ENCODE data around the gene ADGRV1.

ADGRV1 gene

DNA sequence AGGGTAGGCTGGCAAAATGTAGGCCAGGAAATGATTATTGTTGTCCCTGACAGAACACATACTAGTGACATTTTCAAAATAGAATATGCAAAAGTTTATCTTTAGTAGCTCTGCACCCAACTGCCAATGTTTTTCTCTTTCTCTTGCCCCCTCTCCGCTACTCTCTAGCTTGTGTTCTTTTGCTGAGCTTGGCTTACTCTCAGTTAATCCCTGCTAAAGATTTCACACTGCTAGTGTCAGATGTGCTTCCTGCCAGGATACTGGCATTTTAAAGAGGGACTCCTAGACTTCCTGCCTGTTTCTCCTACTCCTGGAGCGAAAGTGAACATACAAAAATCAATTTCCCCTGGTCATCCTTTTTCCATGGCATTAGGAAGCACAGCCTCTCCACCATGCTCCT lies 564.1 kb downstream of the ADGRV1 start:
- no peak for DNase-seq

GRCh38 chr5:91123291-91123690 lies 564.7 kb downstream of the ADGRV1 start:
- no peak for DNase-seq

DNA sequence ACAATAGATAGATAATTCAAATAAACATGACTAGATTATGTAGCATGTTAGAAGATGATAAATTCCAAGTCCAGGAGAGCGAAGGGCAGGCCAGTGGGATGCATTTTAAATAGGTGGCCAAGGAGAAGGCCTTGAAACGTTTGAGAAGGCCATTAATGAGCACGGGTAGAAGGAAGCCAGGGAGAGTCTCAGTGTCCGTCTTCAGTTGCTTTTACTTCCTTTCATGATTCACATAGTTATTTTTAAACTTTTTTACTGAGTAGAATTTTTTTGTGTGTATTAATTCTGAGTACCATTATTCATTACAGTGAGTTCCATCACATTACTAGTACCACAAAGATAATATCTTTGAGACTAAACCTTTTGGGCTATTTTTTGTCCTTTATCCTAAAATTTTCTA lies 565.3 kb downstream of the ADGRV1 start:
- no peak for DNase-seq

GRCh38 chr5:91125916-91126315 lies 567.3 kb downstream of the ADGRV1 start:
- DNase-seq: no peak

DNA sequence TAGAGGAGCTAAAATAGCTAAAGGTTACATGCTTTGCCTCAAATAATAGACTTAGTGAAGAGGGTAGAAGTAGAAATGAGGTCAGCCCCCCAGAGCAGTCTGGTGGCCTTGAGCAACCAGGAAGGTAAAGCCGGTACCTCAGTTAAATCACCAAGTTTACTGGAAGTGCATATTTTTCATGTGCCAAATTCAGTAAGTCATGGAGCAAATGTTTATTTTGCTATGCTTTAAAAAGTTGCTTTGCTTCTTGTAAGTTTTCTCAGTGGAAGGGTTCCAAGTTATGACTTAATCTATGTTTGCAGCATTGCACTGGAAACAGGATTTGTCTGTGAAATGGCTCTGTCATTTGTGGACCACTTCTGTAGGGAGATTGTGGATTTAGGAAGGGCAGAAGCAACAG lies 567.9 kb downstream of the ADGRV1 start:
- no peak for DNase-seq

GRCh38 chr5:91126888-91127287 lies 568.3 kb downstream of the ADGRV1 start:
- DNase-seq: no peak

DNA sequence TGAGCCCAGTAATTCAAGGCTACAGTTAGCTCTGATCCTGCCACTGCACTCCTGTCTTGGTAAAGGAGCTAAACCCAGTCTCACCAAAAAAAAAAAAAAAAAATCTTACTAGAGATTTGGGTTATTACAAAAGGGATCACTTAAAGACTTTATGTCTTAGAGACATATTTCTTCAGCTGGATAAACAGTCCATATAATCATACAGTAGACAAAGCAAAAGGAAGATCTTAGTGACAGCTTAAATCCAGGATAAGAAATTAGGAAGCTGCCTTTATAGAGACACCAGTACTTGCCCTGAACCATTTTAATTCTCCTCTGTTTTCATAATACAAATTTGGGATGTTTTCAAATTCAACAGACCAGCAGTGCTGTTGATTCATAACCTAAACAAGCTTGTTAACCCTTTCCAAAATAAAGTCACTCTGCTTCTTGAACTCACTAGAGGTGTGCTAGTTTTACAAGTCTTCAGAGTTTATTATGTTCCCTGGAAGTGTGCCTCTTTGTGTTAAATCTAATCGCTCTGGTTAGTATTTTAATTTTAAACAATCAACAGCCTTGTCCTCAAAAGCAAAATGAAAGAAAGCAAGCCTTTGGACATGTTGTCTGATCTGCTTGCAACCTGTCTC lies 569.0 kb downstream of the ADGRV1 start:
- no peak for DNase-seq

- no peak for DNase-seq
Measured at GRCh38 chr5:91128604-91129003, 570.0 kb downstream of the ADGRV1 start.

DNA sequence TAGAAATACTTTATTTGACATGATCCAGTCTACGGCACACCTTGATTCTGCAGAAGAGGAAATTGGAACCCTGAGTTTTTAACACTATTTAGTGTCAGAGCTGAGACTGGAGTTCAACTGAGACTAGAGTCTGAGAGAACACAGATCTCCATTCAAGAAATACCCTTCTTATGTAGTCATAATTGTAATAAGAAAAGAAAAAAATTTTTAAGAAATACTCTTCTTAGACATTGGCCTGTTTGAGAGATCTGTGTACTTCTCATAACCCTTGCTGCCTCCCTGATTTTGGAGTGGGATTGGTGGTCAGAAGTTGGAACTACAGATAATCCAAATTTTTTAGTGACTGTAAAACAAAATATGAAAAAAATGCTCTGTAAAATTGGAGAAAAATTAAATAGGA lies 571.2 kb downstream of the ADGRV1 start:
- DNase-seq: no peak

GRCh38 chr5:91130759-91131158 lies 572.2 kb downstream of the ADGRV1 start:
- DNase-seq: no peak

DNA sequence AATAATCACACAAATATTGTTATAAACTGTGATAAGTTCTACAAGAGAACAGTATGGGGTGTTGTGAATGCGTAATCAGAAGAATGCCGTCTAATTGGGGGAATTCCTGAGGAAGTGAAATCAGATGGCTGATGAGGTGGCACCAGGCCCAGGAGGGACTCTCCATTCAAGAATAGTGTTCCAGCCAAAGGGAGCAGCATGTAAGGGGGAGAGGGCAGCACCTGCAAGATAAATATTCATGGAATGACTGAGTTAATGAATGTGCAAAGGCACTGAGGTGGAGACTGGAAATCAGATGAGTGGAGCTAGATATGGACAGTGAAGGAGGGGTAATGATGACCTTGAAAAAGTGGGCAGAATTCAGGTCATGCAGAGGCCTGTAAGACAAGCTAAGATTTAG lies 574.0 kb downstream of the ADGRV1 start:
- no peak for DNase-seq

- DNase-seq: no peak
Measured at GRCh38 chr5:91133183-91133582, 574.6 kb downstream of the ADGRV1 start.

DNA sequence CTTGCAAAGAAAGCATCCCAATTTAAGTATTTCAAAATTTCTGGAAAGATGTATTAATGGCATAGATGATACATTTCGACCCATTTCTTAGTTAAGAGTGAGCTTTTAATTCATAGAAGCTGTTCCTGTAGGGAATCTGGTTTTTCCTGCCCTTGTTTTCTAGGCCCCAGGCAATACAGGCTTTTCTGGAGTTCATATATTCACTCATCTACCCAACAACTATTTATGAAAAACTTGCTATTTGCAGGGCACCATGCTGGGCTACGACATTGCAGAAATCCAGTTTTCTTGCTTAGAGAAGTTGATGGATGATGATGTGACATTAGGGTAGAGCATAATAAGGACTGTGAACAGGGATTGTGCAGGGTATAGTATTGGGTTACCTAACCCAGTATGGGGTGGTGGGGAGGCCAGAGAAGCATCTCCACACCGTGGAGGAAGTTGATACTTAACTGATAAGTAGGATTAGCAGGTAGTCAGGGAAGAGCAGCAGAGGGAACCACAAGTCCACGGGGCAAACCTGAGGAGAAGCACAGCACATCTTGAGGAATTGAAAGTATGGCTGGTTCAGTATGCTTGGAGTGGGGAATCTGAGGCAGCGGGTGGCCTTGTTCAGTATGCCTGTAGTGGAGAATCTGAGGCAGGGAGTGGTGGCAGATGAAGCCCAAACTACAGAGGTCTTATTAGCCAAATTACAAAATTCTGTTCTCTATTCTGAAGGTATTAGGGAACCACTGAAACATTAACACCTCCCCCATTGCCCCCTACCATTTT lies 577.1 kb downstream of the ADGRV1 start:
- no peak for DNase-seq

- no peak for DNase-seq
Measured at GRCh38 chr5:91136271-91136670, 577.7 kb downstream of the ADGRV1 start.

DNA sequence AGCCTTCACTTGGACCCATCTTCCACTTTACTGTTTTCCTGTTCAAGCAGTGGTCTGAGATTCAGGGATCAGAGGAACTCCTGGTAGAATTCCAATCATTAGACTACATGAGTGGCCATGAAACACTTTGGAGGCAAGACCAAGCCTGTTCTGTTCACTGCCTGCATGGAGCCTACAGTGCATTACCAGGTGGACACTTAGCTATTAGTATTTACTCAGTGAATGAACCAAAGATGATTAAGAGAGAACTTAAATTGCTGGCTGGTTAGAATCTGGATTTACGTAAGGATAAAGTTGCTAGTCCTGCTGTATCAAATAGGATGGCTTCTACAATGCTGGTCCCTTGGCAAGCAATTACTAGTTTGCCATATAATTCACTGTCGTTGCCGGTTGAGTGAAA lies 579.0 kb downstream of the ADGRV1 start:
- DNase-seq: no peak

DNA sequence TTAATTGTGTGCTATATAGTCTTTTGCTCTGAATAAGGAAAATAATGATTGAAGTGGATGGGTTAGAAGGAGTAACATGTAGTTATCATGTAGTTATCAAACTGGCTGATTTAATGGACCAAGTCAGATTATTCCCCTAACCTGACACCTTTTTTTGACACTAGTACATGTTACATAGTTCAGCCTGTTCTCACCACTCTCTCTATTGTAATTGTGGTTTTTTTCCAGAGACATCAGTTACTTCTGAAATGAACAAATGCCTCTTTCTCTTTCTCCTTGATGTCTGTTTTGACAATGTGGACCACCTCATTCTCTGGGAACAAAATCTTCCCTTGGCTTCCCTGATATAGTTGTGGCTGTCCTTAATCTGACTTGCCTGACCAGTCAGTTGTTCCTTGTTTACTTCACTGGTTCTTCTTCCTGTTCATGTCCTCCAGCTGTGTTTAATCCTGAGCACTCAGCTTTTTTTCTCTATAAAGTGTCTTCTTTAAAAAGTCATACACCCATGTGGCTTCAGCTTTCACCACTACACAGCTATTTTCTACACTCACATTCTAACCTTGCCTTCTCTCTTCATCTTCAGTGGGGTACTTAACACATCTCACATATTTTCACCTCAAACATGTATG lies 581.1 kb downstream of the ADGRV1 start:
- DNase-seq: no peak

GRCh38 chr5:91140657-91141056 lies 582.1 kb downstream of the ADGRV1 start:
- DNase-seq: no peak

DNA sequence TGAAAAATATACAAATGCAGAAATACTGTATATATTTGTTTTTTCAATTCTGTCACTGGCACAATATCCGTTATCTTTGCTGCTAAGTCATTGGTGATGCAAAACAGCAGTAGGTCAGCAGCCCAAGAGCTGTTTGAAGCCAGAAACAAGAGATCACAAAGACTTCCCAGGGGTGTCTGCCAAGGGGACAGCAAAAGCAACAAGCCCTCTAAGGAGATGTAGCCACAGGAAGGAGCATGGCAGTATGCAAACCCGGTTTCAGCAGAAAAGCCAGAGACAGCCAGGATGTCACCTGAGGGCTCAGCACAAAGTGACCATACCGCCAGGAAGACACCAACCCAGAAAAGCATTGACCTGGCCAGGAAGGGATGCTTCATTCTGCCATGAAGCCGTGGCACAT lies 583.0 kb downstream of the ADGRV1 start:
- DNase-seq: no peak

DNA sequence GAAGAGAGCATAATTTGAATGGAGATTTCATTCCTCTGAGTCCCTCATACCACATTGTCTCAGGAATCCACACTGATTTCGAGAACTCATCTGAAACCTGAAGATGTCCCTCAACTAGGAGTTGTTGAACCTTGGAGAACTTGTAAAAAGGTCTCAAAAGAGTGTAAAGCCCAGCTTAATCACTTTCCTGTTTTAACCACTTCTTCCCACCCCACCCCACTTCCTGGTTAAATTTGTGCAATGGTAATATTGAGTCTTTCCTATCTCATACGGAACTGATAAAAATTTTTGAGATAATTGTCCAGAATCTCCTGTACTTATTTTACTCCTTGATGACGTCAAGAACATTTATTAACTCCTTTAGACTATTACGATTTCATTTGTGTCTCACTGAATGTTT lies 583.8 kb downstream of the ADGRV1 start:
- DNase-seq: no peak

DNA sequence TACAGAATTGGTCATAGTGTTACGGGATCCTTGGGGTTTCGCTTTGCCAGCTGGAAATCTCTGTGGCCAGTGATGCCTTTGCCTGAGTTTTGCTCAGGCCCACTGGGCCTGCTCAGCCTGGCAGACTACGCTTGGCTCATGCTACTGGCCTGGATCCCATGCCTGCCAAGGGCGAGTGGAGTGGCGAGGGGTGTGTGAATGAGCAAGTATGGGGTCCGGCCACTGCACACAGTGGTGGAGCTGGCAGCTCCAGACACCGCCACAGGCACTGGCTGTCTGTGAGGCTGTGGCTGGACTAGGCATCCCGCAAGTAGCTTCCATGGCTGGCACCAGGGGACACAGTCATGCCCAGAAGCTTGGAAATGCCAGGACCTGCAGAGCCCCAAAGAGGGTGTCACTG lies 584.2 kb downstream of the ADGRV1 start:
- no peak for DNase-seq

DNA sequence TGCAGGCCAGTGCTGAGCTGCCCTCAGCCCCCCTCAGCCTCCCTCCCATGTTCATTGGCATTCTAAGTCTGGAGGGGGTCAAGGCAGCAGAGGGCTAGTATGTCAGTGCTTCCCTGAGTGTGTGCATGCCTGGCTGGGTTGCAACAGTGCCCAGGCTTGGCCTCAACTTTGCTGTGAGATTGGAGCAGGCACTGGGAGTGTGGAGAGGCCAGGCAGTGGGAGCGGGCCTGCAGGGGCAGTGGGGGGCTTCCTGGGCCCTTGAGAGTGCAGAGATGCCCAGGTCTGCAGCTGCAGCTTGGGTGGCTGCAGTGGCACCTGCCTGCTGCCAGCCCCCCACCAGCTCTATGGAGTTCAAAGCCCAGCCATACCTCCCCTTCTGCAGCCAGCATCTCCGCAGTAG lies 585.2 kb downstream of the ADGRV1 start:
- DNase-seq: no peak

GRCh38 chr5:91144491-91145332 lies 586.1 kb downstream of the ADGRV1 start:
- no peak for DNase-seq

- no peak for DNase-seq
Measured at GRCh38 chr5:91145333-91145620, 586.7 kb downstream of the ADGRV1 start.

GRCh38 chr5:91146230-91146629 lies 587.6 kb downstream of the ADGRV1 start:
- no peak for DNase-seq

Data from stimulated activated CD4-positive, alpha-beta T cell treated with anti-CD3 and anti-CD28 coated beads, Interleukin-2, amount 100 ng/mL, for 24 hours (primary cell).